Smooth muscle cell (in vitro differentiated cells): ENCODE data around the gene IKBIP. TPM values are rescaled to one million over a fixed set of nuclear protein-coding genes. Genes with fewer than 3 reads are reported as not detected.

Experiments
- DNase-seq: peaks from one replicate; lab custom pipeline; 2025; ENCODE audit not compliant: unreplicated experiment; lab: John Stamatoyannopoulos, UW
- H2AFZ ChIP-seq: fragments of 200-600 bp; sonication (generic); 2 replicates; pipeline ENCODE4 v1.6.0; 2016; ENCODE audit warnings: antibody characterized with exemption, low read depth, mild to moderate bottlenecking
- H3F3A ChIP-seq: fragments of 200-600 bp; sonication (generic); 2 replicates; pipeline ENCODE4 v1.6.0; 2017; ENCODE audit warnings: antibody characterized with exemption, low read depth
- H3K27ac ChIP-seq: fragments of 200-600 bp; sonication (generic); 2 replicates; pipeline ENCODE4 v1.5.1; 2016; ENCODE audit warnings: low read depth, mild to moderate bottlenecking
- H3K27me3 ChIP-seq: fragments of 200-600 bp; sonication (generic); 2 replicates; pipeline ENCODE4 v1.6.1; 2016; ENCODE audit warnings: low read depth, mild to moderate bottlenecking
- H3K36me3 ChIP-seq: fragments of 200-600 bp; sonication (generic); 2 replicates; pipeline ENCODE4 v1.5.1; 2016; ENCODE audit warnings: low read depth
- H3K4me1 ChIP-seq: fragments of 200-600 bp; sonication (generic); 2 replicates; pipeline ENCODE4 v1.5.1; 2016; ENCODE audit warnings: low read depth
- H3K4me2 ChIP-seq: fragments of 200-600 bp; sonication (generic); 2 replicates; pipeline ENCODE4 v1.6.0; 2016; ENCODE audit warnings: mild to moderate bottlenecking
- H3K4me3 ChIP-seq: fragments of 200-600 bp; sonication (generic); 2 replicates; pipeline ENCODE4 v1.5.1; 2016; ENCODE audit warnings: mild to moderate bottlenecking
- H3K79me2 ChIP-seq: fragments of 200-600 bp; sonication (generic); 2 replicates; pipeline ENCODE4 v1.6.0; 2016; ENCODE audit warnings: low read depth, mild to moderate bottlenecking
- H3K9ac ChIP-seq: fragments of 200-600 bp; sonication (generic); 2 replicates; pipeline ENCODE4 v1.6.0; 2016; ENCODE audit warnings: low read depth
- H3K9me3 ChIP-seq: fragments of 200-600 bp; sonication (generic); replicated peaks from 2 replicates; pipeline ENCODE4 v1.5.1; 2016; ENCODE audit warnings: low read depth
- H4K20me1 ChIP-seq: fragments of 200-600 bp; sonication (generic); 2 replicates; pipeline ENCODE4 v1.6.0; 2016; ENCODE audit warnings: low read depth
- WGBS: methylation state at CpG from one replicate; pipeline ENCODE4 v1.1.7; 2016; ENCODE audit warnings: low lambda C conversion rate; 5-methylcytosine and 5-hydroxymethylcytosine counted together
- polyA plus RNA-seq: library from polyadenylated mRNA; unstranded; fragments of >200 nt; fragmentation: Nextera tagmentation; extraction: Ambion mirVana; gene quantifications from 2 replicates; pipeline ENCODE4 v1.2.1, GENCODE V29; 2016
- total RNA-seq: library from RNA; depleted of rRNA; stranded (reverse); fragments of >200 nt; gene quantifications from 2 replicates; pipeline ENCODE4 v1.2.3, GENCODE V29; 2014
- TF ChIP-seq, protein P1 (sequence below): fragments of 200-600 bp; sonication (generic); IDR thresholded peaks from 2 replicates; pipeline ENCODE4 v1.5.1; 2017; ENCODE audit warnings: borderline replicate concordance, mild to moderate bottlenecking, antibody characterized with exemption; ENCODE audit not compliant: insufficient read depth, poor library complexity, severe bottlenecking

The IKBIP gene
- total and polyA plus RNA-seq, 2 experiments from 2014 or later = 80.9 to 97.9 TPM

DNA sequence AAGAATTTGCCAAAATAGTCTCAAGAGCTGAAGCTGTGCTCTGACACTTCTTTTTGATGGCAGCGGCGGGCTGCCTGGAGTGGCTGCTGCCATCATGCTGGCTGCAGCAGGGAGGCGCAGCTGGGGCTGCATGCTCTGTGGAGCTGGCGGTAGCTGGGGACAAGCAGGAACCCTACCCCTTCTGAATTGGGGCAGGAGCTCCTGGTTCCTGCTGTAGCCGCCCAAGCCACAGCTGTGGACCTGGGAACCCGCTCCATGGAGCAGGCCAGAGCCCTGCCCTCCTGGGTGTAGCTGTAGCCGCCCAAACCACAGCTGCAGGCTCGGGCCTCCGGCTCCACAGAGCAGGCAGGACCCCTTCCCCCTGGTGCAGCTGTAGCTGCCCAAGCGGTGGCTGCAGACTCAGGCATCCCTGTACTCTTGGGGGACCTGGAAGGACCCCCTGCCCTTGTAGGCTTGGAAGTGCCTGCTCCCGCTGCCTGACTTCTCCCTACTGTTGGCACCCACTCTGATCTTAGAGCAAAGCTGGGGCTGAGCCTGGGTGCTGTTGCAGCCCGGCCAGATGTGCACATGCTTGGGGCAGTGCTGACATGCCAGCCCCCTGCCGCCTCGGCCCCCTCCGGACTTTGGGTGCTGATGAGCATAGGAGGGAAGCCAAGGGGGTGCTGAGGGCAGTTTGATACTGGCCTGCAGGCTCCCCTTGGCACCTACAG lies 33.8 kb upstream of the IKBIP start:
- no peaks in the 10 kb centered on the region for H4K20me1 ChIP-seq
- H3K27ac ChIP-seq = no peak overlapping the region
- H3K9ac ChIP-seq = no peak overlapping the region
- TF ChIP-seq, protein P1, sequence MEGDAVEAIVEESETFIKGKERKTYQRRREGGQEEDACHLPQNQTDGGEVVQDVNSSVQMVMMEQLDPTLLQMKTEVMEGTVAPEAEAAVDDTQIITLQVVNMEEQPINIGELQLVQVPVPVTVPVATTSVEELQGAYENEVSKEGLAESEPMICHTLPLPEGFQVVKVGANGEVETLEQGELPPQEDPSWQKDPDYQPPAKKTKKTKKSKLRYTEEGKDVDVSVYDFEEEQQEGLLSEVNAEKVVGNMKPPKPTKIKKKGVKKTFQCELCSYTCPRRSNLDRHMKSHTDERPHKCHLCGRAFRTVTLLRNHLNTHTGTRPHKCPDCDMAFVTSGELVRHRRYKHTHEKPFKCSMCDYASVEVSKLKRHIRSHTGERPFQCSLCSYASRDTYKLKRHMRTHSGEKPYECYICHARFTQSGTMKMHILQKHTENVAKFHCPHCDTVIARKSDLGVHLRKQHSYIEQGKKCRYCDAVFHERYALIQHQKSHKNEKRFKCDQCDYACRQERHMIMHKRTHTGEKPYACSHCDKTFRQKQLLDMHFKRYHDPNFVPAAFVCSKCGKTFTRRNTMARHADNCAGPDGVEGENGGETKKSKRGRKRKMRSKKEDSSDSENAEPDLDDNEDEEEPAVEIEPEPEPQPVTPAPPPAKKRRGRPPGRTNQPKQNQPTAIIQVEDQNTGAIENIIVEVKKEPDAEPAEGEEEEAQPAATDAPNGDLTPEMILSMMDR = no peak
- peaks cover 28% of the 10 kb centered on the region for H3K36me3 ChIP-seq
- DNase-seq = no peak
- no peak overlapping the region for H2AFZ ChIP-seq
- H3K4me2 ChIP-seq = no peak overlapping the region
- no peaks in the 10 kb centered on the region for H3K27me3 ChIP-seq
- H3F3A ChIP-seq = no peaks in the 10 kb centered on the region
- no peaks in the 10 kb centered on the region for H3K79me2 ChIP-seq
- H3K4me3 ChIP-seq = no peak overlapping the region
- H3K9me3 ChIP-seq = no peaks in the 10 kb centered on the region
- H3K4me1 ChIP-seq = no peaks in the 10 kb centered on the region
- WGBS = 91% methylated on average over 15 of the region's 15 CpGs

DNA sequence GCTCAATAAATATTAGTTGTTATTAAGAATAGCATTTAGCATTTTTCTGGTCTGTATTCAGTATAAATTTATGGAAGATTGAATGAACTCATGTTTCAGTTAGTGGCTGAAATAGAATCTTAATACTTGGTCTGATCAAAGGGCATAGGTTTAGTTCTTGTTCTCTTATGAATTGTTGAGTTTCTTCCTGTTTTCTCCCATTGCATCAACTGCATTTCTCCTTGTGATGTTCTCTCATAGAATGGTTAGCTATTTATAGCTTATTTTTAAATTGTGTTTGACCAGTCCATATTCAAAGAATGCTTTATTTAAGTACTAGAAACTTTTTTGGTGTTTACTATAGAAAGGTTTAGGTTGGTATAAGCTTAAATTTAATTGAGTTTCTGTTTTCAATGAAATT lies 30.3 kb upstream of the IKBIP start:
- Histone ChIP-seq H3K27me3 (no peaks in the 10 kb centered on the region), H3K9ac (no peak overlapping the region), H3K36me3 (peaks cover 3% of the 10 kb centered on the region), H3K9me3 (no peaks in the 10 kb centered on the region), H2AFZ (no peak overlapping the region), H3K79me2 (no peaks in the 10 kb centered on the region), H3K4me1 (no peaks in the 10 kb centered on the region), H3K4me2 (no peak overlapping the region), H3F3A (no peaks in the 10 kb centered on the region), H4K20me1 (no peaks in the 10 kb centered on the region), H3K27ac (no peak overlapping the region), H3K4me3 (no peak overlapping the region)
- no peak for DNase-seq
- TF ChIP-seq, protein P1 = no peak

DNA sequence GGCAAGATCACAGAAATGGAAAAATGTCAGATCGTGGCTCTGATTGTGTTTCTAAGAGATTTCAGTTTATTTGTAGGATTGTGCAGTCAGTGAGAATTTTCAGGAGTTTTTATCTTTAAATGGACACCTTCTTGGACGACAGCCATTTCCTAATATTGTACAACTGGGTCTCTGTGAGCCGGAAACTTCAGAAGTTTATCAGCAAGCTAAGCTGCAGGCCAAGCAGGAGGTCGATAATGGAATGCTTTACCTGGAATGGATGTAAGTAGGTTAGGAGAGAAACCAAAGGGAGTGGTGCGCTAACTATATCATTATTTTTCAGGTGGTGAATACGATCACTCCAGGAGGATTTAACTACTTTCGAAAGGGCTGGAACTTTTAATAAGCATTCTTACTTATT lies 26.9 kb upstream of the IKBIP start:
- Histone ChIP-seq H3K9ac (no peak overlapping the region), H3K4me2 (no peak overlapping the region), H3K9me3 (no peaks in the 10 kb centered on the region), H3K4me1 (no peaks in the 10 kb centered on the region), H3K27me3 (no peaks in the 10 kb centered on the region), H3K36me3 (peaks cover 11% of the 10 kb centered on the region), H3K79me2 (no peaks in the 10 kb centered on the region), H3F3A (no peaks in the 10 kb centered on the region), H4K20me1 (no peaks in the 10 kb centered on the region), H2AFZ (no peak overlapping the region), H3K27ac (no peak overlapping the region), H3K4me3 (no peak overlapping the region)
- WGBS = 93% methylated on average over 7 of the region's 7 CpGs
- DNase-seq = no peak
- TF ChIP-seq, protein P1 = no peak

DNA sequence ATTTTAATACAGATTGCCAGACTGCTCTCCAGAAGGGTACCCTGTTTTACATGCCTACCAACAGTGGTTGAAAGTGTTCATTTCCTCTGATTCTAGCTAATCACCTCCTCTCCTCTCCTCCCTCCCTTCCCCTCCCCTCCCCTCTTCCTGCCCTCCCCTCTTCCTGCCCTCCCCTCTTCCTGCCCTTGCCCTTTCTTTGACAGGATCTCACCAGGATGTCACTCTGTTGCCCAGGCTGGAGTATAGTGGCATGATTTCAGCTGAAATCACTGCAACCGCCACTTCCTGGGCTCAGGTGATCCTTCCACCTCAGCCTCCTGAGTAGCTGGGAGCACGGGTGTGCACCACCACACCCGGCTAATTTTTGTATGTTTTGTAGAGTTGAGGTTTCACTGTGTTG lies 25.2 kb upstream of the IKBIP start:
- WGBS = 100% methylated on average over 3 of the region's 3 CpGs
- Histone ChIP-seq H4K20me1 (no peaks in the 10 kb centered on the region), H3K36me3 (peaks cover 21% of the 10 kb centered on the region), H3K9ac (no peak overlapping the region), H3K4me2 (no peak overlapping the region), H3K4me1 (no peaks in the 10 kb centered on the region), H2AFZ (no peak overlapping the region), H3K27me3 (no peaks in the 10 kb centered on the region), H3K4me3 (no peak overlapping the region), H3F3A (no peaks in the 10 kb centered on the region), H3K9me3 (no peaks in the 10 kb centered on the region), H3K79me2 (no peaks in the 10 kb centered on the region), H3K27ac (no peak overlapping the region)
- DNase-seq = no peak
- TF ChIP-seq, protein P1 = no peak
